Measurements from ENCODE around the gene THAP4. TPM values are rescaled to one million over a fixed set of nuclear protein-coding genes. Genes with fewer than 3 reads are reported as not detected.

The THAP4 gene
- total and polyA plus RNA-seq, 5 donors, result 74.2 to 126 (median 94.2) TPM

- intact Hi-C loops (cut with DNase I), result no loop called here
- H3K27me3 ChIP-seq (ENCODE audit: control insufficient read depth, insufficient read depth), result no peaks in the 10 kb centered on the region
- 71% methylated on average over 5 of the region's 5 CpGs for WGBS
- H3K4me1 ChIP-seq (ENCODE audit: control insufficient read depth, insufficient read depth, low read length), result peaks cover 10% of the 10 kb centered on the region
- DNase-seq, result no peak
- no peaks in the 10 kb centered on the region for H3K9me3 ChIP-seq (ENCODE audit: control insufficient read depth, low read length)
- no peak for ATAC-seq
- no peak overlapping the region for H3K4me3 ChIP-seq (ENCODE audit: low read length)
- H3K27ac ChIP-seq (ENCODE audit: low read length), result no peak overlapping the region
Observed at GRCh38 chr2:241618296-241618805, 18.6 kb downstream of the THAP4 start.

DNA sequence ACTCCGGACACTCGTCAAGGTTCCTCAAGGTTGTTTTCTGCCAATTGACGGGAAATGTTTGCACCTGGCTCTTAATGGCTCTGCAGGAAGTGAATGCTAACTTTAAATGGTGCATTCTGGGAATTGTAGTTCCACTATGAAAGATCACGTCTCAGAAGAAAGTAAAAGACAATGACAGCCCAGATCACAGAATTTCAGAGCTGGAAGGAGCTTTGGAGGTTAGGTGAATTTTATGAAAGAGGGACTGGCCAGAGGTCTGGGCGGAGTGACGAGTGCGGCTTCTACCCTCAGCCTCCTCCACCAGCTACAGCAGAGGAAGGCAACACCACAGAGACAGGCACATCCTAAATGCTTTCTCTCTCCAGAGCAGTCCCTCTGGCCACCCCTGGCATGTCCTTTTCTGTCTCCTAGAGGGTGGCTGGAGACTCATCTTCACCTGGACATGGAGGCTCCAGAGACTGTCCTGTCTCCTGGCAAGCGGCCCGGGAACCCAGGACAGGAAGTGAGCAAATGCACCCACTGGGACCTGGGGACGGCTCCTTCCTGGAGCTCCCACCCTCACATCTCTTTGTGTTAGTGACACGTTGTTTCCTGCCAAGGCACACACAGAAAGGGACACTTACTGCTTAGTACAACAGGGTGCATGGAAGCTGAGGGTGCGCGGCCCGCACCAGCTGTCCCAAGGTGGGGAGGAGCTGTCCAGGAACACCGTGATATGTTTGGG lies 19.4 kb downstream of the THAP4 start:
- H3K27me3 ChIP-seq (ENCODE audit: control insufficient read depth, insufficient read depth), result no peaks in the 10 kb centered on the region
- 41% methylated on average over 15 of the region's 15 CpGs for WGBS

DNA sequence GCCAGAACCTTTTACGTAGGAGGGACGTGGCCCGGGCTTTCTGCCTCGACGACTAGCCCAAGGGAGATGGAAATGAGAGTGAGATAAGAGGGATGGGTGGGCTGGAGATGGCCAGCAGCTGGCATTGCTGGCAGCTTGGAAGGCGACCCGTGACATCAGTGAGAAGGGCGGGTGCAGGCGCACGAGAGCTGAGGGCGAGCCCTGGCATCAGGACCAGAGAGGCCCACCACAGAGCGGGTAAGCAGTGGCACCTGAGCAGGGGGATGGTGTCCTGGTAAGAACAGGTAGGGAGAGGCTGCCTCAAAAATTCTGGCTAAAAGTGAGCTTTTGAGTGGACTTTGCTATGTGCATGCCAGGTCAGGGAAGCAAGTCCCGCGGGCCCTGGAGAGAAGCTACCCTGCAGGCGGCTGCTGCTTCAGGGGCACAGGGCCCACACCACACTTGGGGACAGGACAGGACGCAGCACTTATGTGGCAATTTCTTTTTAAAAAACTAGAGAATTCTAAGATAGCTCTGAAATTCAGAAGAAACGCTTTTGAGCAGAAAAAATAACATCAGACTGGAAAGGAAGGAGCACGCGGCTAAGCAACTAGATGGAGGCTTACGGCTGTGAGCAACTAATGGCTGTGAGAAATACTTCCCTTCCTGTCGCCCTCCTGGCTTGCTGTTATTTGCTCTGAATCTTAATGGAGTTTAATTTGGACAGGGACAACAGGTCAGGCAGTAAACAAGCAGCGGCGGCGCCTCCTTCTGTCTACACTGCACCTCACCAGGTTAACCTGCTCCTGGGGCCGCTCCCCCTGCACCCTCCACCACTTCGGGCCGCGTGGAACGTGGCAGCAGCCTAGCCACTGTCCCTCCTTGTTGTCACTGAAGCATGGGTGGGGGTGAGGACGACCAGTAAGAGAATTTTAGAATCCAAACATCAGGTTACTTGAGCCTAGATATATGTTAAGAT lies 20.5 kb downstream of the THAP4 start:
- no peaks in the 10 kb centered on the region for H3K27me3 ChIP-seq (ENCODE audit: control insufficient read depth, insufficient read depth)
- peak in 2 of 3 donors; percentile 60 to 71 for DNase-seq
- peaks cover 13% of the 10 kb centered on the region for H3K4me1 ChIP-seq (ENCODE audit: control insufficient read depth, insufficient read depth, low read length)
- no peaks in the 10 kb centered on the region for H3K9me3 ChIP-seq (ENCODE audit: control insufficient read depth, low read length)
- intact Hi-C loops (cut with DNase I), result no loop called here
- ATAC-seq, result peak; percentile 27 to 40
- H3K27ac ChIP-seq (ENCODE audit: low read length), result peak overlapping the region; percentile 72
- peak overlapping the region; percentile 54 for H3K4me3 ChIP-seq (ENCODE audit: low read length)
- 81% methylated on average over 30 of the region's 30 CpGs for WGBS

More for the DNA sequence above, 19.4 kb downstream of the THAP4 start:
- Histone ChIP-seq H3K4me3 (ENCODE audit: low read length) (peak overlapping the region; percentile 54), H3K4me1 (ENCODE audit: control insufficient read depth, insufficient read depth, low read length) (peaks cover 10% of the 10 kb centered on the region), H3K9me3 (ENCODE audit: control insufficient read depth, low read length) (no peaks in the 10 kb centered on the region), H3K27ac (ENCODE audit: low read length) (peak overlapping the region; percentile 87)
- DNase-seq, result peak; percentile 63 to 83 (median 71)
- ATAC-seq, result peak; percentile 40 to 80
- intact Hi-C loops (cut with DNase I), result no loop called here

GRCh38 chr2:241615522-241616052 lies 21.4 kb downstream of the THAP4 start:
- intact Hi-C loops (cut with DNase I), result no loop called here
- Histone ChIP-seq H3K4me1 (ENCODE audit: control insufficient read depth, insufficient read depth, low read length) (peaks cover 13% of the 10 kb centered on the region), H3K4me3 (ENCODE audit: low read length) (no peak overlapping the region), H3K27me3 (ENCODE audit: control insufficient read depth, insufficient read depth) (no peaks in the 10 kb centered on the region), H3K9me3 (ENCODE audit: control insufficient read depth, low read length) (no peaks in the 10 kb centered on the region), H3K27ac (ENCODE audit: low read length) (no peak overlapping the region)
- DNase-seq (no peak), ATAC-seq (no peak)
- 91% methylated on average over 16 of the region's 16 CpGs for WGBS

DNA sequence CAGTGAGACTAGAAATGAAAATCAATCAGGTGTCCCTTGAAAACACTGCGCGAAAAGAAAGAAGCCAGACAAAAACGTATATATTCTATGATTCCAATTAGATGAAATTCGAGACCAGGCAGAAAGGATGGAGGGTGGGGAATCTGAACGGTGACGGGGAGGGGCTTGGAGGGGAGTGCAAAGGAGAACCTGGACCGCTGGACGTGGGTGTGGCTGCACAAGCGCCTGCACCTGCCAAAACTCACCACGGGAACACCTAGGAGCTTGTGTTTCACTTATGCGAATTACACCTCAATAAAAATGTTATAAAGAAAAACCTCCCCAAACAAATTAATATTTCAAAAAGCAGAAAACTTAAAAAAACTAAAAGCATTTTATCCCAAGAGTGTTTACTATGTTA lies 21.9 kb downstream of the THAP4 start:
- intact Hi-C loops (cut with DNase I), result no loop called here
- H3K27me3 ChIP-seq (ENCODE audit: control insufficient read depth, insufficient read depth), result no peaks in the 10 kb centered on the region
- 86% methylated on average over 11 of the region's 11 CpGs for WGBS
- no peak overlapping the region for H3K4me3 ChIP-seq (ENCODE audit: low read length)
- DNase-seq, result no peak
- no peak for ATAC-seq
- no peak overlapping the region for H3K27ac ChIP-seq (ENCODE audit: low read length)
- H3K4me1 ChIP-seq (ENCODE audit: control insufficient read depth, insufficient read depth, low read length), result peaks cover 13% of the 10 kb centered on the region
- H3K9me3 ChIP-seq (ENCODE audit: control insufficient read depth, low read length), result no peaks in the 10 kb centered on the region

GRCh38 chr2:241613017-241613780 lies 23.8 kb downstream of the THAP4 start:
- no peaks in the 10 kb centered on the region for H3K27me3 ChIP-seq (ENCODE audit: control insufficient read depth, insufficient read depth)
- WGBS, result 67% methylated on average over 15 of the region's 15 CpGs
- no peaks in the 10 kb centered on the region for H3K9me3 ChIP-seq (ENCODE audit: control insufficient read depth, low read length)
- DNase-seq (peak in 1 of 3 donors; percentile 66), ATAC-seq (no peak)
- no peak overlapping the region for H3K4me3 ChIP-seq (ENCODE audit: low read length)
- H3K4me1 ChIP-seq (ENCODE audit: control insufficient read depth, insufficient read depth, low read length), result peaks cover 11% of the 10 kb centered on the region
- no peak overlapping the region for H3K27ac ChIP-seq (ENCODE audit: low read length)
- intact Hi-C loops (cut with DNase I), result no loop called here

GRCh38 chr2:241612156-241613016 lies 24.6 kb downstream of the THAP4 start:
- WGBS, result 73% methylated on average over 20 of the region's 20 CpGs
- Histone ChIP-seq H3K9me3 (ENCODE audit: control insufficient read depth, low read length) (no peaks in the 10 kb centered on the region), H3K27me3 (ENCODE audit: control insufficient read depth, insufficient read depth) (no peaks in the 10 kb centered on the region), H3K4me1 (ENCODE audit: control insufficient read depth, insufficient read depth, low read length) (peaks cover 6% of the 10 kb centered on the region), H3K27ac (ENCODE audit: low read length) (peak overlapping the region; percentile 3), H3K4me3 (ENCODE audit: low read length) (no peak overlapping the region)
- intact Hi-C loops (cut with DNase I), result no loop called here
- no peak for DNase-seq
- ATAC-seq, result no peak

GRCh38 chr2:241611062-241611461 lies 25.9 kb downstream of the THAP4 start:
- DNase-seq (no peak), ATAC-seq (no peak)
- Histone ChIP-seq H3K27ac (ENCODE audit: low read length) (no peak overlapping the region), H3K4me3 (ENCODE audit: low read length) (no peak overlapping the region), H3K4me1 (ENCODE audit: control insufficient read depth, insufficient read depth, low read length) (peaks cover 3% of the 10 kb centered on the region), H3K9me3 (ENCODE audit: control insufficient read depth, low read length) (no peaks in the 10 kb centered on the region), H3K27me3 (ENCODE audit: control insufficient read depth, insufficient read depth) (no peaks in the 10 kb centered on the region)
- intact Hi-C loops (cut with DNase I), result no loop called here
- WGBS, result 93% methylated on average over 13 of the region's 13 CpGs

GRCh38 chr2:241609859-241610793 lies 26.8 kb downstream of the THAP4 start:
- H3K9me3 ChIP-seq (ENCODE audit: control insufficient read depth, low read length), result no peaks in the 10 kb centered on the region
- peak overlapping the region; percentile 16 for H3K27ac ChIP-seq (ENCODE audit: low read length)
- H3K4me3 ChIP-seq (ENCODE audit: low read length), result peak overlapping the region; percentile 68
- WGBS, result 6% methylated on average over 76 of the region's 76 CpGs
- H3K27me3 ChIP-seq (ENCODE audit: control insufficient read depth, insufficient read depth), result no peaks in the 10 kb centered on the region
- intact Hi-C loops (cut with DNase I), result no loop called here
- ATAC-seq (peak; percentile 93 to 96), DNase-seq (peak; percentile 89 to 96 (median 94))
- H3K4me1 ChIP-seq (ENCODE audit: control insufficient read depth, insufficient read depth, low read length), result peaks cover 3% of the 10 kb centered on the region

Data from right cardiac atrium (tissue), 5 donors.